Osteoblast (primary cell): ENCODE measurements around the gene SYCP2. TPM values are rescaled to one million over a fixed set of nuclear protein-coding genes. Genes with fewer than 3 reads are reported as not detected.
A peak's percentile ranks its signal among the peaks of the same experiment; 100 is the strongest.

Experiments used
- DNase-seq: peaks from one replicate; pipeline ENCODE4 v3.0.0; 2011; ENCODE audit warnings: low spot score, mixed read lengths; ENCODE audit not compliant: insufficient read length; ENCODE audit errors: missing footprints
- H2AFZ ChIP-seq: 2 replicates; pipeline ENCODE4 v1.6.0; 2011; ENCODE audit warnings: mild to moderate bottlenecking, low read length
- H3K27ac ChIP-seq: 2 replicates; pipeline ENCODE4 v1.5.1; 2011; ENCODE audit warnings: mild to moderate bottlenecking, low read depth, low read length, moderate library complexity
- H3K27me3 ChIP-seq: 2 replicates; pipeline ENCODE4 v1.6.0; 2012; ENCODE audit warnings: mild to moderate bottlenecking, control low read depth, inconsistent platforms, low read length, moderate library complexity; ENCODE audit not compliant: insufficient read depth
- H3K36me3 ChIP-seq: 2 replicates; pipeline ENCODE4 v1.5.1; 2011; ENCODE audit warnings: mild to moderate bottlenecking, low read length, control low read depth, moderate library complexity; ENCODE audit not compliant: insufficient read depth
- H3K4me1 ChIP-seq: 2 replicates; pipeline ENCODE4 v1.5.1; 2011; ENCODE audit warnings: mild to moderate bottlenecking, low read length, control low read depth, moderate library complexity; ENCODE audit not compliant: insufficient read depth
- H3K4me2 ChIP-seq: 2 replicates; pipeline ENCODE4 v1.6.0; 2011; ENCODE audit warnings: mild to moderate bottlenecking, low read length; ENCODE audit not compliant: insufficient read depth
- H3K4me3 ChIP-seq: fragments of 200-600 bp; sonication (generic); 3 replicates; pipeline ENCODE4 v1.5.1; 2012; ENCODE audit warnings: mild to moderate bottlenecking, low read length, inconsistent platforms; ENCODE audit not compliant: insufficient read depth
- H3K79me2 ChIP-seq: 2 replicates; pipeline ENCODE4 v1.6.0; 2012; ENCODE audit warnings: mild to moderate bottlenecking, low read length, control low read depth, inconsistent platforms; ENCODE audit not compliant: insufficient read depth
- H3K9me3 ChIP-seq: 2 replicates; pipeline ENCODE4 v1.5.1; 2011; ENCODE audit warnings: low read depth, low read length, control low read depth
- H4K20me1 ChIP-seq: 2 replicates; pipeline ENCODE4 v1.6.0; 2012; ENCODE audit warnings: mild to moderate bottlenecking, low read length, control low read depth; ENCODE audit not compliant: insufficient read depth
- total RNA-seq: library from RNA; depleted of rRNA; stranded (reverse); fragments of >200 nt; gene quantifications from 2 replicates; pipeline ENCODE4 v1.2.3, GENCODE V29; 2012
- TF ChIP-seq, protein P1 (sequence below): IDR thresholded peaks from 2 replicates; pipeline ENCODE4 v1.5.1; 2011; ENCODE audit warnings: mild to moderate bottlenecking, low read depth, low read length, moderate library complexity; ENCODE audit errors: extremely low read depth

Gene SYCP2
- 0.59 and 1.4 TPM in 2 replicates for total RNA-seq

DNA sequence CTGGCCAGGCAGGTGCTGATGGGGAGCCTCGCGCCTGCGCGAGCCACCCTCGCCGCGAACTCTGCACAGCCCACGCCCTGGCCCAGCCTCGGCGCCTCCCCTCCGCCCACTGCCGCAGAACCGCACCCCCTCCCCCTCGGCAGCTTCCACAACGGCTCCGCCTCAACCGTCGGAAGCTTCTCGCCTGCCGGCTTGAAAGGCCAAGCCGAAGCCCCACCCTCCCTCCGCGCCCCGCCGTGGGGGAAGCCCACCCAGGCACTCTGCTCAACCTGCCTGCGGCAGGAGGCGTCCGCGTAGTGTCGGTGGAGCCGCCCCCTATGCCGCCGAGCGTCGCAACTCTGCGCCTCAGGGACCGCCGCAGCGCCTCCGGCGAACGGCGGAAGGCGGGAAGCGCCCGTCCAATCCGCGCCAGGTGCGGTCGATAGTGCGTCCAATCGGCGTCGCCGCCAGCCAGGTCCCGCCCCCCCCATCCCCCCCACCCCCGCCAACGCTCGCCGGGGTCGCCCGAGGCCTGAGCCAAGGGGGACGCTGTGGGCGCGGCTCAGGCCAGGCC is at the start of gene SYCP2:
Gene SYCP2 (minus strand): TSS at position 342 of the 553 bp plus-strand sequence. CDS start 11,224 bp downstream, outside the sequence.
- H3K36me3 ChIP-seq, result no peaks in the 10 kb centered on the region
- peak within 1 kb of the TSS; percentile 76 for H3K4me3 ChIP-seq
- peak within 1 kb of the TSS; percentile 90 for H2AFZ ChIP-seq
- TF ChIP-seq, protein P1, sequence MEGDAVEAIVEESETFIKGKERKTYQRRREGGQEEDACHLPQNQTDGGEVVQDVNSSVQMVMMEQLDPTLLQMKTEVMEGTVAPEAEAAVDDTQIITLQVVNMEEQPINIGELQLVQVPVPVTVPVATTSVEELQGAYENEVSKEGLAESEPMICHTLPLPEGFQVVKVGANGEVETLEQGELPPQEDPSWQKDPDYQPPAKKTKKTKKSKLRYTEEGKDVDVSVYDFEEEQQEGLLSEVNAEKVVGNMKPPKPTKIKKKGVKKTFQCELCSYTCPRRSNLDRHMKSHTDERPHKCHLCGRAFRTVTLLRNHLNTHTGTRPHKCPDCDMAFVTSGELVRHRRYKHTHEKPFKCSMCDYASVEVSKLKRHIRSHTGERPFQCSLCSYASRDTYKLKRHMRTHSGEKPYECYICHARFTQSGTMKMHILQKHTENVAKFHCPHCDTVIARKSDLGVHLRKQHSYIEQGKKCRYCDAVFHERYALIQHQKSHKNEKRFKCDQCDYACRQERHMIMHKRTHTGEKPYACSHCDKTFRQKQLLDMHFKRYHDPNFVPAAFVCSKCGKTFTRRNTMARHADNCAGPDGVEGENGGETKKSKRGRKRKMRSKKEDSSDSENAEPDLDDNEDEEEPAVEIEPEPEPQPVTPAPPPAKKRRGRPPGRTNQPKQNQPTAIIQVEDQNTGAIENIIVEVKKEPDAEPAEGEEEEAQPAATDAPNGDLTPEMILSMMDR, result no peak
- no peak within 1 kb of the TSS for H3K27ac ChIP-seq
- H3K27me3 ChIP-seq, result no peaks in the 10 kb centered on the region
- H3K4me2 ChIP-seq, result peak within 1 kb of the TSS; percentile 80
- DNase-seq, result peak; percentile 97
- H3K4me1 ChIP-seq, result no peaks in the 10 kb centered on the region
- peaks cover 4% of the 10 kb centered on the region for H3K79me2 ChIP-seq
- no peaks in the 10 kb centered on the region for H4K20me1 ChIP-seq
- no peaks in the 10 kb centered on the region for H3K9me3 ChIP-seq

DNA sequence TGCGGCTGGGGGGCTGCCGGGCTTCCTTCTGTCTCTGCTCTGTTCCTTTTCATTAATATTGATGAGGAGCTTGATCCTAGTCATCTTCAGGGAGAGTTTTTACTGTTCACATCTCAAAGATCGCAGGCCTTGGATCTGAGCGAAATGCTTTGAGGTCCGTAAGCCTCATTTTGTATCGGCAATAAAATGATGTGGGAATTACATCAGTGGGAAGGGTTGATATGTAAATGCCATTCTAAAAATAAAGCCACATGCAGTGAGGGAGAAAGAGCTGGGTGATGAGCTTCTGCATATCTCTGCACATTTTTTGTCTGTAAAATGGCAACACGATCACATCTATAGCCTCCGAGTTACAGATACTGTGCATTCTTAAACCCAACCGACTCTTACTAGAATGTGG is 49.6 kb upstream of the SYCP2 start:
- no peaks in the 10 kb centered on the region for H3K9me3 ChIP-seq
- H3K27ac ChIP-seq, result no peak overlapping the region
- TF ChIP-seq, protein P1, result no peak
- no peaks in the 10 kb centered on the region for H3K4me1 ChIP-seq
- no peaks in the 10 kb centered on the region for H3K79me2 ChIP-seq
- no peak overlapping the region for H2AFZ ChIP-seq
- H3K36me3 ChIP-seq, result no peaks in the 10 kb centered on the region
- no peaks in the 10 kb centered on the region for H4K20me1 ChIP-seq
- DNase-seq, result no peak
- no peak overlapping the region for H3K4me2 ChIP-seq
- no peak overlapping the region for H3K4me3 ChIP-seq
- no peaks in the 10 kb centered on the region for H3K27me3 ChIP-seq

- no peaks in the 10 kb centered on the region for H3K9me3 ChIP-seq
- TF ChIP-seq, protein P1, result no peak
- DNase-seq, result no peak
- no peak overlapping the region for H3K4me3 ChIP-seq
- H2AFZ ChIP-seq, result no peak overlapping the region
- no peaks in the 10 kb centered on the region for H3K27me3 ChIP-seq
- H4K20me1 ChIP-seq, result no peaks in the 10 kb centered on the region
- no peak overlapping the region for H3K27ac ChIP-seq
- H3K4me1 ChIP-seq, result no peaks in the 10 kb centered on the region
- no peaks in the 10 kb centered on the region for H3K36me3 ChIP-seq
- H3K79me2 ChIP-seq, result no peaks in the 10 kb centered on the region
- no peak overlapping the region for H3K4me2 ChIP-seq
Observed at GRCh38 chr20:59977086-59977485, 43.6 kb upstream of the SYCP2 start.

DNA sequence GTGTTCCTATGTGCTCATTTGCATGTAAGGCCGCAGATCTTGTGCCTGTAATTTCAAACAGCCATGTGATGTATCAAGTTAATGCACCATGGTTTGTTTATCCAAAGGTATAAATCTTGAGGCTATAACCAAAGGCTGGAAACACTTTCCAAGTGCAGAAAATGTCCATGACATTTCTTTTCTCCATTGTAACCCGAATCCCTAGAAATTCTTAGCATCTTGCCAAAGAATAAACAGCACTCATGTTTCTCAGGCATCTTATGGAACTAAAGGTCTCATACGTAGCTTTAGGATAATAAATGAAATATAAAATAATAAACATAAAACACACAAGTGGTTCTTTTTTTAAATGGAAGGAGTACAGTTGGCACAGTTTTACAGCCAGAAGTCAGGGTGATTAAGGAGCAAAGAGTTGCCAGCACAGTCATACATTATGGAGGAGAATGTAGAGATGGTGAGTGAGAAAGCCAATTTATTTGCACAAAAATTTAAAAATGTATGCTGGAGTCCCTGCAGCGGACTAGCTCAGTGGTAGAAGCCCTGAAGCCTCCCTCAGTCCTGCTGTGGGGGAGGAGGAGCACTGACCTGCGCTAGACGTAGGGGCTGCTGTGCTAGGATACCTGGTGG is 42.8 kb upstream of the SYCP2 start:
- Histone ChIP-seq H3K4me1 (no peaks in the 10 kb centered on the region), H3K4me2 (no peak overlapping the region), H3K79me2 (no peaks in the 10 kb centered on the region), H3K4me3 (no peak overlapping the region), H3K36me3 (no peaks in the 10 kb centered on the region), H2AFZ (no peak overlapping the region), H3K27me3 (no peaks in the 10 kb centered on the region), H4K20me1 (no peaks in the 10 kb centered on the region), H3K27ac (no peak overlapping the region), H3K9me3 (no peaks in the 10 kb centered on the region)
- DNase-seq, result no peak
- TF ChIP-seq, protein P1, result no peak
